ENCODE measurements around the gene SLC16A11.

- TF ChIP-seq MXI1 (conservative IDR thresholded peaks at IDR 0.05; ENCODE audit: poor library complexity, severe bottlenecking) (no peak), CTCF (IDR thresholded peaks at IDR 0.05; ENCODE audit: poor library complexity, severe bottlenecking) (no peak), POLR2AphosphoS5 (IDR thresholded peaks at IDR 0.05) (no peak), TAF1 (IDR thresholded peaks at IDR 0.05; ENCODE audit: low read depth) (no peak)
Measured at GRCh38 chr17:7048968-7049367, 5.1 kb upstream of the SLC16A11 start.
